ENCODE data around the gene PDE1C. TPM values are rescaled to one million over a fixed set of nuclear protein-coding genes. Genes with fewer than 3 reads are reported as not detected.

PDE1C gene
- total and polyA plus RNA-seq, 9 donors: 4.8 to 20.0 (median 11.8) TPM

GRCh38 chr7:31894308-31894707 is 175.9 kb downstream of the PDE1C start:
- Histone ChIP-seq H3K36me3 (no peaks in the 10 kb centered on the region), H3K27me3 (no peaks in the 10 kb centered on the region), H3K27ac (no peak overlapping the region), H3K4me1 (ENCODE audit: insufficient read depth) (no peaks in the 10 kb centered on the region), H3K9me3 (no peaks in the 10 kb centered on the region), H3K4me3 (no peak overlapping the region)
- DNase-seq: no peak
- intact Hi-C loops (cut with DNase I): no loop called here
- TF ChIP-seq CTCF (IDR thresholded peaks at IDR 0.05): no peak
- TF ChIP-seq EP300 (IDR thresholded peaks at IDR 0.05): no peak
- no peak for TF ChIP-seq POLR2A (IDR thresholded peaks at IDR 0.05)

GRCh38 chr7:31893365-31893764 is 176.8 kb downstream of the PDE1C start:
- H3K4me3 ChIP-seq: no peak overlapping the region
- DNase-seq: no peak
- H3K36me3 ChIP-seq: no peaks in the 10 kb centered on the region
- H3K27me3 ChIP-seq: no peaks in the 10 kb centered on the region
- WGBS, 3 donors: 77 to 86% (median 80%) methylated on average over 3 of the region's 3 CpGs
- intact Hi-C loops (cut with DNase I): no loop called here
- H3K9me3 ChIP-seq: no peaks in the 10 kb centered on the region
- TF ChIP-seq POLR2A (IDR thresholded peaks at IDR 0.05): no peak
- TF ChIP-seq CTCF (IDR thresholded peaks at IDR 0.05): no peak
- no peak for TF ChIP-seq EP300 (IDR thresholded peaks at IDR 0.05)
- no peak overlapping the region for H3K27ac ChIP-seq
- H3K4me1 ChIP-seq (ENCODE audit: insufficient read depth): no peaks in the 10 kb centered on the region

DNA sequence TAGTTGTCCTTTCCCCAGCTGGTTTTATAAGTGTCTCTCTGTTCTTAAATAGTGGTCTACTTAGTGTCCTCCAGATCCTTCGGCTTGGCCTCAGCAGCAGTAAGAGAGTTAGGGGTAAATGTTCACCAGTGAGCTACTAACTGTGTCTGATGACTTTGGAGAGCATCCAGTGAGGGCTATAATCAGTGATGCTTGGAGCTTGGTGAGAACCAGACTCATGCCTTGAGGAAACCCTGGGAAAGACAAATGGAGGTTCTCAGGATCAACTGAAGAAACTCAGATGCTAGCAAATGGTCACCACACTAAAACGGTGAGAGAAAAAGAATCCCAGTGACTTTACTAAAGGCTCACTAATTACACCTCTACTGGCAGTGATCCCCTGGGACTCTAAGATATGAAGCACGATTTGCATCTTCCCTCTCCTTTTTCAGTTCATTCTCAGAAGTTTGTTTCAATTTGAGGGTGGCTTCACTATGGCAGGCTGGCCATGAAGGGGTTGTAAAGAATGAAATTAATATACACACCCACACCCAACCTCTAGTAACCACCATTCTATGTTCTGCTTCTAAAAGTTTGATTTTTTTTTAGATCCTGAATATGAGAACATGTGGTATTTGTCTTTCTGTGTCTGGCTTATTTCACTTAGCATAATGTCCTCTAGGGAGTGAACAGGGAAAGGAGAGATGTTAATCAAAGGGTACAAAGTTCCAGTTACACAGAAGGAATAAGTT is 177.9 kb downstream of the PDE1C start:
- intact Hi-C loops (cut with DNase I): no loop called here
- TF ChIP-seq CTCF (IDR thresholded peaks at IDR 0.05) (no peak), POLR2A (IDR thresholded peaks at IDR 0.05) (no peak), EP300 (IDR thresholded peaks at IDR 0.05) (no peak)
- WGBS, 3 donors: 63 to 72% (median 67%) methylated on average over 3 of the region's 3 CpGs
- DNase-seq: no peak
- Histone ChIP-seq H3K27me3 (no peaks in the 10 kb centered on the region), H3K9me3 (no peaks in the 10 kb centered on the region), H3K27ac (no peak overlapping the region), H3K4me1 (ENCODE audit: insufficient read depth) (no peaks in the 10 kb centered on the region), H3K4me3 (no peak overlapping the region), H3K36me3 (no peaks in the 10 kb centered on the region)

DNA sequence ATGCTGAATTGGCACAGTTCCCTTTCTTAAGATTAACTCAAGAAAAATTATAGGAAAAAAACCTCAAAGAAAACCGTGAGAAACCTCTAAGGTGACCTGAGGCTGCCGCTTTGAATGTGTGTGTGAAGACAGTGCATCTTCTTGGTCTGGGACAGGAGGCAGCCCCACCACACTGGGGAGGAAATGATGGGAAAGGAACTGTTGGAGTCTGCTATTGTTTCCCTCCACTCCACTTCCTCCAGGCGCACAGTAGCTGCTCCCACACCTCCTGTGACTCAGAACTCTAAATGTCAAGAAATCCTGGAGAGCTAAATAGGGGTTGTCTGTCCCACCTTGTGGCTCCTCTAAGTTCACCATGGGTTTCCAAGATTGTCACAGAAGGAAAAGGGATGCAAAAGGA is 179.4 kb downstream of the PDE1C start:
- Histone ChIP-seq H3K27me3 (no peaks in the 10 kb centered on the region), H3K9me3 (no peaks in the 10 kb centered on the region), H3K27ac (no peak overlapping the region), H3K36me3 (no peaks in the 10 kb centered on the region), H3K4me3 (no peak overlapping the region), H3K4me1 (ENCODE audit: insufficient read depth) (no peaks in the 10 kb centered on the region)
- intact Hi-C loops (cut with DNase I): no loop called here
- WGBS, 3 donors: 70 to 80% (median 75%) methylated on average over 3 of the region's 3 CpGs
- TF ChIP-seq POLR2A (IDR thresholded peaks at IDR 0.05): no peak
- no peak for TF ChIP-seq CTCF (IDR thresholded peaks at IDR 0.05)
- TF ChIP-seq EP300 (IDR thresholded peaks at IDR 0.05): no peak
- DNase-seq: no peak

All from ovary (tissue), 9 donors.